H9 (cell line): ENCODE data around the gene ZSCAN25. TPM values are rescaled to one million over a fixed set of nuclear protein-coding genes. Genes with fewer than 3 reads are reported as not detected.
"Not testable (repeated sequence)": the region's sequence is repeated elsewhere in the genome, so short reads cannot be mapped to it uniquely, and the experiment has no call there.

Experiments
- DNase-seq: peaks from one replicate; pipeline ENCODE4 v3.0.0-alpha.2; 2017
- H2AFZ ChIP-seq: one replicate; pipeline ENCODE4 v1.6.1; 2013; ENCODE audit warnings: mild to moderate bottlenecking, low read length, control low read depth, moderate library complexity
- H2AK5ac ChIP-seq: 2 replicates; pipeline ENCODE4 v1.6.1; 2013; ENCODE audit warnings: low read length, control low read depth, mixed read lengths; ENCODE audit not compliant: insufficient read length
- H2BK120ac ChIP-seq: one replicate; pipeline ENCODE4 v1.6.1; 2013; ENCODE audit warnings: low read depth, mild to moderate bottlenecking, low read length, control low read depth, inconsistent platforms; ENCODE audit not compliant: poor library complexity, severe bottlenecking
- H2BK12ac ChIP-seq: 2 replicates; pipeline ENCODE4 v1.6.1; 2013; ENCODE audit warnings: low read length, control low read depth, mixed read lengths, low read depth; ENCODE audit not compliant: insufficient read length
- H2BK15ac ChIP-seq: 2 replicates; pipeline ENCODE4 v1.6.1; 2013; ENCODE audit warnings: low read depth, low read length, control low read depth
- H2BK20ac ChIP-seq: one replicate; pipeline ENCODE4 v1.6.1; 2013; ENCODE audit warnings: low read depth, mild to moderate bottlenecking, low read length, control low read depth, inconsistent platforms; ENCODE audit not compliant: poor library complexity, severe bottlenecking
- H2BK5ac ChIP-seq: 2 replicates; pipeline ENCODE4 v1.6.1; 2013; ENCODE audit warnings: low read length, control low read depth, mixed read lengths; ENCODE audit not compliant: insufficient read length
- H3K14ac ChIP-seq: 2 replicates; pipeline ENCODE4 v1.6.1; 2013; ENCODE audit warnings: low read length, control low read depth; ENCODE audit not compliant: insufficient read depth
- H3K18ac ChIP-seq: 2 replicates; pipeline ENCODE4 v1.6.1; 2013; ENCODE audit warnings: low read depth, mild to moderate bottlenecking, mixed read lengths, low read length, control low read depth; ENCODE audit not compliant: insufficient read length
- H3K23ac ChIP-seq: 2 replicates; pipeline ENCODE4 v1.6.1; 2013; ENCODE audit warnings: low read length, control low read depth, mixed read lengths, low read depth; ENCODE audit not compliant: insufficient read length
- H3K23me2 ChIP-seq: 2 replicates; pipeline ENCODE4 v1.6.1; 2013; ENCODE audit warnings: low read depth, mild to moderate bottlenecking, mixed read lengths, low read length, control low read depth; ENCODE audit not compliant: insufficient read length, poor library complexity, severe bottlenecking
- H3K27ac ChIP-seq: 2 replicates; pipeline ENCODE4 v1.5.1; 2013; ENCODE audit warnings: low read length, control low read depth, mixed read lengths, low read depth; ENCODE audit not compliant: insufficient read length
- H3K27me3 ChIP-seq: 2 replicates; pipeline ENCODE4 v1.6.1; 2013; ENCODE audit warnings: low read length, control low read depth, inconsistent platforms; ENCODE audit not compliant: insufficient read depth
- H3K4ac ChIP-seq: 2 replicates; pipeline ENCODE4 v1.6.1; 2013; ENCODE audit warnings: low read depth, mild to moderate bottlenecking, control low read depth, inconsistent platforms, low read length, moderate library complexity
- H3K4me1 ChIP-seq: 2 replicates; pipeline ENCODE4 v1.6.1; 2013; ENCODE audit warnings: low read length, control low read depth, inconsistent platforms; ENCODE audit not compliant: insufficient read depth
- H3K4me2 ChIP-seq: 2 replicates; pipeline ENCODE4 v1.6.1; 2013; ENCODE audit warnings: low read length, control low read depth, mixed read lengths; ENCODE audit not compliant: insufficient read length, insufficient read depth
- H3K56ac ChIP-seq: 2 replicates; pipeline ENCODE4 v1.6.1; 2013; ENCODE audit warnings: low read depth, mild to moderate bottlenecking, mixed read lengths, low read length, control low read depth; ENCODE audit not compliant: insufficient read length
- H3K79me1 ChIP-seq: 2 replicates; pipeline ENCODE4 v1.6.1; 2013; ENCODE audit warnings: low read depth, mild to moderate bottlenecking, moderate library complexity, low read length, control low read depth, inconsistent platforms; ENCODE audit not compliant: insufficient read depth, poor library complexity, severe bottlenecking
- H3K79me2 ChIP-seq: 2 replicates; pipeline ENCODE4 v1.6.1; 2013; ENCODE audit warnings: low read length, control low read depth, inconsistent platforms; ENCODE audit not compliant: insufficient read depth
- H3K9ac ChIP-seq: 2 replicates; pipeline ENCODE4 v1.6.1; 2013; ENCODE audit warnings: low read length, control low read depth, mixed read lengths; ENCODE audit not compliant: insufficient read length; ENCODE audit errors: extremely low read depth
- H3K9me3 ChIP-seq: one replicate; pipeline ENCODE4 v1.6.1; 2013; ENCODE audit warnings: low read depth, low read length, inconsistent platforms; ENCODE audit not compliant: control insufficient read depth
- H3T11ph ChIP-seq: one replicate; pipeline ENCODE4 v1.6.1; 2013; ENCODE audit warnings: mild to moderate bottlenecking, low read length, control low read depth, inconsistent platforms
- H4K20me1 ChIP-seq: one replicate; pipeline ENCODE4 v1.6.1; 2013; ENCODE audit not compliant: control insufficient read depth, insufficient read length, insufficient read depth
- H4K5ac ChIP-seq: 2 replicates; pipeline ENCODE4 v1.6.1; 2013; ENCODE audit warnings: low read depth, mild to moderate bottlenecking, mixed read lengths, low read length, control low read depth; ENCODE audit not compliant: insufficient read length
- H4K8ac ChIP-seq: replicated peaks from 2 replicates; pipeline ENCODE4 v1.6.1; 2013; ENCODE audit warnings: low read length, control low read depth, mixed read lengths, low read depth; ENCODE audit not compliant: insufficient read length
- H4K91ac ChIP-seq: 2 replicates; pipeline ENCODE4 v1.6.1; 2013; ENCODE audit warnings: low read depth, mild to moderate bottlenecking, moderate library complexity, mixed read lengths, low read length, control low read depth; ENCODE audit not compliant: insufficient read length
- H3K27ac Mint-ChIP-seq, 3 experiments: 2 replicates in 2 of 3; 3 replicates in 1 of 3; pipeline ENCODE4 v1.8.0; 2020 to 2021; ENCODE audit warnings: mixed read lengths in 3 of 3, mild to moderate bottlenecking in 1 of 3, moderate library complexity in 1 of 3
- H3K27me3 Mint-ChIP-seq: 2 replicates; pipeline ENCODE4 v1.8.0; 2021; ENCODE audit warnings: low read depth, mild to moderate bottlenecking, moderate library complexity, mixed read lengths
- H3K36me3 Mint-ChIP-seq, 3 experiments: 2 replicates in 2 of 3; 3 replicates in 1 of 3; pipeline ENCODE4 v1.8.0; 2020 to 2021; ENCODE audit warnings: low read depth in 3 of 3, mixed read lengths in 3 of 3; ENCODE audit not compliant: insufficient read depth in 1 of 3
- H3K4me1 Mint-ChIP-seq, 2 experiments: 2 replicates each; pipeline ENCODE4 v1.8.0; 2020; ENCODE audit warnings: mixed read lengths in 2 of 2
- H3K4me3 Mint-ChIP-seq, 2 experiments: 2 replicates in 1 of 2; 3 replicates in 1 of 2; pipeline ENCODE4 v1.8.0; 2020 to 2021; ENCODE audit warnings: mild to moderate bottlenecking in 2 of 2, mixed read lengths in 2 of 2, moderate library complexity in 1 of 2
- H3K9me3 Mint-ChIP-seq, 2 experiments: 2 replicates in 1 of 2; 3 replicates in 1 of 2; pipeline ENCODE4 v1.8.0; 2020; ENCODE audit warnings: mild to moderate bottlenecking in 2 of 2, mixed read lengths in 2 of 2, moderate library complexity in 1 of 2
- CTCF ChIP-seq: fragments of 200-600 bp; sonication (generic); conservative IDR thresholded peaks from 3 replicates; pipeline ENCODE4 v1.8.0; 2021; ENCODE audit warnings: antibody characterized with exemption, mild to moderate bottlenecking
- WGBS: extraction: QIAGEN DNeasy Blood & Tissue Kit; methylation state at CpG from one replicate; pipeline ENCODE4 v1.1.7; 2013; ENCODE audit warnings: missing lambda C conversion rate, low lambda C conversion rate, mixed read lengths; ENCODE audit not compliant: insufficient read length; ENCODE audit errors: extremely low coverage; 5-methylcytosine and 5-hydroxymethylcytosine counted together
- total RNA-seq: library from RNA; stranded (reverse); gene quantifications from 2 replicates; pipeline ENCODE4 v1.2.1, GENCODE V29; 2021

The ZSCAN25 gene
- total RNA-seq, 1 experiment from 2014 or later: 21.3 TPM

DNA sequence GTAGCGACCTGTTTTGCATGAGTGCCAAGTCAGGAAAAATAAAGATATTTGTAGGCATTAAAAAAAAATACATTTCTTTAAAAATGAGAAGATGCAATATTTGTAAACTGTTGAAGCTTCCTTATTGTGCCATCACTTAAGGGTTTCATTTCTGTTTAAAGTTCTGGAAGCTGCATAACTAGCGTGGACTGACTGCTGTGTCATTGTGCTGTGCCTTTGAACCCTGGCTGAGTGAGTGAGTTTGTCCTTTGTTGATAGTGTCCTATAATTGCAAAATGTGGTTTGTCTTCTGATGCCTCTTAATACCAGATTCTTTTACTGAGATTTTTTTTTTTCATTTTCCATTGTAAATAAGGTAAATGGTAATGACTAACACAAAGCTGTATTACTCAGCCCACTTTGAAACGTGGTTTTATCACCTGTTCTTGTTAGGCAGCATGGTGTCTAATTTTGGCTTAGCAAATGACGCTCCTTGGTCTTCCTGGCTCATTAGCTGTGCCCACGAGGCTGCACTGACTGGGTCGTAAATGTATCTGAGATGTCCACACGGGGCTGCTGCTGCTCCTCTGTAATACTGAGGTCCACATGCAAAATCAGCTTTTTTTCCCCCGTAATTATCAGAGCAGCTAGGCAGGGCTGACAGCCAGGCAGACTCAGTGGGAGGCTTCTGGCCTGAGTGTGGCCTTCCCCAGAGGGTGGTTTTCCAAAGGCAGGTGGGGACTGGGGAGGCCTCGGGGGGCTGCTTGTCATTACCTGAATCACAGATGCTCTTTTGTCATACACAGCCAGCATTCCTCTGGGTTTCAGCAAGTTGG lies 14.8 kb downstream of the ZSCAN25 start:
- Histone ChIP-seq H2BK5ac (no peak overlapping the region), H3K23me2 (no peaks in the 10 kb centered on the region), H3K79me2 (no peaks in the 10 kb centered on the region), H3K23ac (no peak overlapping the region), H3K4ac (no peak overlapping the region), H3K27ac (no peak overlapping the region), H3K79me1 (no peaks in the 10 kb centered on the region), H4K91ac (no peak overlapping the region), H2BK120ac (no peak overlapping the region), H2AK5ac (no peak overlapping the region), H3K56ac (no peak overlapping the region), H4K5ac (no peak overlapping the region), H3K18ac (no peak overlapping the region), H3K9me3 (no peaks in the 10 kb centered on the region), H3K27me3 (no peaks in the 10 kb centered on the region), H2BK15ac (no peak overlapping the region), H3K4me2 (no peak overlapping the region), H3K4me1 (no peaks in the 10 kb centered on the region), H2BK12ac (no peak overlapping the region), H3K9ac (no peak overlapping the region), H4K20me1 (no peaks in the 10 kb centered on the region), H2BK20ac (no peak overlapping the region), H4K8ac (no peak overlapping the region), H2AFZ (no peak overlapping the region), H3K14ac (no peak overlapping the region), H3T11ph (no peak overlapping the region)
- Mint-ChIP-seq H3K4me1 (peaks cover 36 to 44% of the 10 kb centered on the region in 2 experiments), H3K27ac (peak overlapping the region; percentile 32 to 96 (median 33); a peak in 2 of 7 replicates), H3K36me3 (peaks cover 23 to 56% (median 44%) of the 10 kb centered on the region in 3 experiments; a peak in 6 of 7 replicates), H3K27me3 (no peaks in the 10 kb centered on the region), H3K4me3 (peak overlapping the region in 1 of 2 experiments; percentile 11; a peak in 1 of 5 replicates), H3K9me3 (no peaks in the 10 kb centered on the region)
- no CpG with 5 or more reads among the region's 9 CpGs for WGBS
- TF ChIP-seq CTCF: peak; percentile 57
- DNase-seq: peak; percentile 47

GRCh38 chr7:99637414-99637813 lies 20.7 kb downstream of the ZSCAN25 start:
- not testable (repeated sequence) for H3K36me3 Mint-ChIP-seq, H3K4me3 Mint-ChIP-seq, H2AFZ ChIP-seq

More at GRCh38 chr7:99637414-99637813, 20.7 kb downstream of the ZSCAN25 start:
- not testable (repeated sequence) for H3K56ac ChIP-seq, H3K14ac ChIP-seq, H2AK5ac ChIP-seq, H3K27me3 Mint-ChIP-seq, H2BK120ac ChIP-seq, H4K5ac ChIP-seq, H2BK20ac ChIP-seq, H3K79me1 ChIP-seq, H3K18ac ChIP-seq, H4K8ac ChIP-seq, H3K27ac Mint-ChIP-seq, H2BK12ac ChIP-seq, H3K9me3 Mint-ChIP-seq, H4K91ac ChIP-seq, DNase-seq, H3T11ph ChIP-seq, H4K20me1 ChIP-seq, H3K4ac ChIP-seq, H2BK15ac ChIP-seq, H3K23ac ChIP-seq, H3K23me2 ChIP-seq, H3K9me3 ChIP-seq, H3K9ac ChIP-seq, H3K27me3 ChIP-seq, H2BK5ac ChIP-seq, H3K27ac ChIP-seq, H3K4me2 ChIP-seq, H3K79me2 ChIP-seq, H3K4me1 ChIP-seq
- H3K4me1 Mint-ChIP-seq: peaks cover 23 to 29% of the 10 kb centered on the region in 2 experiments
- no CpG with 5 or more reads among the region's 2 CpGs for WGBS
